Body of pancreas (tissue), 4 donors: Measurements from ENCODE around the gene CLSTN2.

Experiments used
- POLR2A ChIP-seq, 3 donors: fragments of 450-650 bp; IDR thresholded peaks; one replicate each; pipeline ENCODE4 v1.6.1; 2016; ENCODE audit warnings: antibody characterized with exemption in 3 of 3, mild to moderate bottlenecking in 2 of 3
- TF ChIP-seq, protein P1 (sequence below), 7 experiments: fragments of 450-650 bp in 4 of 7; fragments of 200-600 bp in 3 of 7; sonication (generic) in 3 of 7; IDR thresholded peaks; one replicate each; pipeline ENCODE4 v1.5.1; 2016 to 2019; ENCODE audit warnings: antibody characterized with exemption in 7 of 7

DNA sequence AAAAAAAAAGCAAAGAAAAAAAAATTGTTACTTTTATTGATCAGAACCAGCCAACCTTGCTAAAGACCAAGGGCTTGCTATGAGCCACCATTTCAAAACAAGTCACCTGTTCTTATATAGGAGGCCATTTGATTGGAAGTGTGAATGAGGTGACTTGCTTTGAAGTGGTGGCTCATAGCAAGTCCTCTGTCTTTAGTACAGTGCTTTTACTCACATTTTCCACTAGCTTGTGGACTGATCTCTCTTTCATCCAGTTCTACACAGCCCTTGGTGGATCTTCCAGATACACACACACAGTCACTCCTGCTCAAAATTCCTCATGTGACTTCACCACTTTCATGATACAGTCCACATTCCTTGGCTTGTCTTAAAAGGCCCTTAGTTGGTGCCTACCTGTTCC is 13.5 kb downstream of the CLSTN2 start:
- TF ChIP-seq, protein P1, sequence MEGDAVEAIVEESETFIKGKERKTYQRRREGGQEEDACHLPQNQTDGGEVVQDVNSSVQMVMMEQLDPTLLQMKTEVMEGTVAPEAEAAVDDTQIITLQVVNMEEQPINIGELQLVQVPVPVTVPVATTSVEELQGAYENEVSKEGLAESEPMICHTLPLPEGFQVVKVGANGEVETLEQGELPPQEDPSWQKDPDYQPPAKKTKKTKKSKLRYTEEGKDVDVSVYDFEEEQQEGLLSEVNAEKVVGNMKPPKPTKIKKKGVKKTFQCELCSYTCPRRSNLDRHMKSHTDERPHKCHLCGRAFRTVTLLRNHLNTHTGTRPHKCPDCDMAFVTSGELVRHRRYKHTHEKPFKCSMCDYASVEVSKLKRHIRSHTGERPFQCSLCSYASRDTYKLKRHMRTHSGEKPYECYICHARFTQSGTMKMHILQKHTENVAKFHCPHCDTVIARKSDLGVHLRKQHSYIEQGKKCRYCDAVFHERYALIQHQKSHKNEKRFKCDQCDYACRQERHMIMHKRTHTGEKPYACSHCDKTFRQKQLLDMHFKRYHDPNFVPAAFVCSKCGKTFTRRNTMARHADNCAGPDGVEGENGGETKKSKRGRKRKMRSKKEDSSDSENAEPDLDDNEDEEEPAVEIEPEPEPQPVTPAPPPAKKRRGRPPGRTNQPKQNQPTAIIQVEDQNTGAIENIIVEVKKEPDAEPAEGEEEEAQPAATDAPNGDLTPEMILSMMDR (IDR thresholded peaks at IDR 0.05): no peak
- no peak for TF ChIP-seq POLR2A (IDR thresholded peaks at IDR 0.05)
